GM12873 (cell line): Measurements from ENCODE around the gene LSAMP.

ENCODE experiments used
- CTCF ChIP-seq: IDR thresholded peaks from 2 replicates; pipeline ENCODE4 v1.5.1; 2012; ENCODE audit warnings: low read depth, mild to moderate bottlenecking, moderate library complexity, low read length, control low read depth; ENCODE audit not compliant: insufficient read depth; ENCODE audit errors: missing control alignments

The LSAMP gene

GRCh38 chr3:115871735-115872134 lies 573.6 kb downstream of the LSAMP start:
- no peak for TF ChIP-seq CTCF

DNA sequence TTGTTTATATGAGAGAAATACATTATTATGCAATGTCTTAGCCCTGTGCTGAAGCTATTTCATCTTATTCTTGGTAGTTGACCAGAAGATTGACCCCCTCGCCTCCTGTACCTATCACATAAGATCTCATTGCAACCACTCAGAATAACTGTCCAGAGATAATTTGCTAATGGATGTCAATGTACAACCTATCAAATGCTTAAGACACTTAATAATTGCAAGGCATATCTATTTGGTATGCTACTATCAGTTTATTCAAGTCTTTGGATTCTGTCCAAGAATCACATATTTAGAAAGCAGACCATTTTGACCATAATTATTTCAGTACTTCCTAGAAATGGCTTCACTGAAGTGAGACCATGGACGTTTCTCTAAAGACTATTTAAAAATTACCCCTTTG lies 580.4 kb downstream of the LSAMP start:
- no peak for TF ChIP-seq CTCF

DNA sequence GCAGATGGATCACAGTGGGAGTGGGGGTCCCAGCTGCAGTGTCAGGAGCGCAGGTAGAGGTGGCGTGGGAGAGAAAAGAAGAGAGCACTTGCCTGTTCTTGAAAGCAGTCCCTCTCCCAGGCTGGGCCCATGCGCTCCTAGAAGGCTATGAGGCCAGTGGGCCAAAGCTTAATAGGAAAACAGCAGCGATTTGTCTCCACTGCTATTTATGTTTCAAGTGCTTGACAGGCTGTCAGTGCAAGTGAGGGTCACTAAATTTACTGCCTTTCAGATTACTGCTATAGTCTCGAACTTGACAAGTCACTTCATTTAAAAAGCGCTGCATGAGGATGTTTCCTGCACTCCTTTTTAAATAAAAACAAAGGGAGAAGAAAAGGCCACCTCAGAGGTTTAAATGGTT lies 582.4 kb downstream of the LSAMP start:
- no peak for TF ChIP-seq CTCF

GRCh38 chr3:115862099-115862498 lies 583.2 kb downstream of the LSAMP start:
- TF ChIP-seq CTCF: no peak

- TF ChIP-seq CTCF: peak; percentile 11
Observed at GRCh38 chr3:115861166-115861733, 584.0 kb downstream of the LSAMP start.

DNA sequence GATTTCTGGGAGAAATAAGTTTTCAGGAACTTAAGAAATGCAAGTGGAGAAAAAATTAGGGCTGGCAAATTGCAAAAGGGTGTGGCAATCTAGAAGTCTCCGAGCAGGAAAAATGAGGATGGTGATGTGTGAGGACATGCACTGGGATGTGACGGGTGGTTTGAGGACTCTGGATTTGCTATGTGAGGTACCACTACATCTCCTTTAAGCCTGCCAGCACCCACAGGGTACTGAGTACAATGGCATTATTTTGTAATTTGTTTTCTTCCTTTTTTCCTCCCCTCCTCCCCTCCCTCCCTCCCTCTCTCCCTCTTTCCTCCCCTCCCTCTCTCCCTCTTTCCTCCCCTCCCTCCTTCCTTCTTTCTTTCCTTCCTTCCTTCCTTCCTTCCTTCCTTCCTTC lies 584.5 kb downstream of the LSAMP start:
- TF ChIP-seq CTCF: no peak

- TF ChIP-seq CTCF: no peak
Observed at GRCh38 chr3:115859002-115859807, 586.1 kb downstream of the LSAMP start.
